GM12878 (cell line): ENCODE data around the gene NCMAP. TPM values are rescaled to one million over a fixed set of nuclear protein-coding genes. Genes with fewer than 3 reads are reported as not detected.
"Not testable (repeated sequence)": the region's sequence is repeated elsewhere in the genome, so short reads cannot be mapped to it uniquely, and the experiment has no call there.

ENCODE experiments used
- ATAC-seq: fragments of 200-7000 bp; cut with Tn5 transposase; 3 replicates; pipeline ENCODE4 v1.9.1; 2020; ENCODE audit warnings: mild to moderate bottlenecking, moderate library complexity
- BruUV-seq: library from RNA; stranded (reverse); fragments of 400-500 nt; replicated peaks from 2 replicates; lab custom pipeline; 2021; lab: Mats Ljungman, UMichigan
- CTCF ChIA-PET: fragments of 300-600 bp; sonication (Branson Sonifier 250); formaldehyde crosslinking; extraction: SDS; loops from one replicate; lab custom pipeline; 2021; ENCODE audit warnings: inconsistent platforms; lab: Yijun Ruan, JAX
- POLR2A ChIA-PET: fragments of 350-600 bp; formaldehyde crosslinking; extraction: SDS; loops from one replicate; lab custom pipeline; 2021; ENCODE audit warnings: inconsistent platforms; lab: Charles Lee
- RAD21 ChIA-PET: fragments of 300-600 bp; sonication (Branson Sonifier 250); formaldehyde crosslinking; loops from one replicate; lab custom pipeline; 2023; ENCODE audit warnings: antibody characterized with exemption; ENCODE audit not compliant: unreplicated experiment; lab: Charles Lee
- SMC1A ChIA-PET: fragments of 300-600 bp; sonication (Branson Sonifier 250); formaldehyde crosslinking; loops from one replicate; lab custom pipeline; 2023; ENCODE audit not compliant: unreplicated experiment, uncharacterized antibody; lab: Charles Lee
- DNase-seq: peaks from one replicate; pipeline ENCODE4 v3.0.0-alpha.2; 2011; ENCODE audit warnings: low read depth, low spot score
- FAIRE-seq: peaks from 3 replicates; lab custom pipeline; 2011; peaks lifted over from hg19 to GRCh38; lab: Jason Lieb, UNC
- H2AFZ ChIP-seq: 2 replicates; pipeline ENCODE4 v1.6.0; 2011; ENCODE audit warnings: low read depth, low read length, control low read depth; ENCODE audit not compliant: control insufficient read depth
- H3K27ac ChIP-seq: 2 replicates; pipeline ENCODE4 v1.5.1; 2011; ENCODE audit warnings: control low read depth; ENCODE audit not compliant: control insufficient read depth, insufficient read depth
- H3K27me3 ChIP-seq, 2 experiments: replicated peaks in 1 of 2; 2 replicates each; pipeline versions ENCODE4 v1.6.0 to v1.6.1; 2011; ENCODE audit warnings: low read length in 1 of 2; ENCODE audit not compliant: control insufficient read depth in 2 of 2, insufficient read depth in 2 of 2
- H3K36me3 ChIP-seq, 2 experiments: 2 replicates each; pipeline ENCODE4 v1.5.1; 2011; ENCODE audit warnings: low read length in 1 of 2; ENCODE audit not compliant: control insufficient read depth in 2 of 2, insufficient read depth in 2 of 2
- H3K4me1 ChIP-seq: 2 replicates; pipeline ENCODE4 v1.6.1; 2011; ENCODE audit warnings: mild to moderate bottlenecking, low read length, moderate library complexity, mixed read lengths; ENCODE audit not compliant: control insufficient read depth, insufficient read depth
- H3K4me2 ChIP-seq: 2 replicates; pipeline ENCODE4 v1.6.0; 2011; ENCODE audit warnings: control low read depth; ENCODE audit not compliant: control insufficient read depth, insufficient read depth
- H3K4me3 ChIP-seq: fragments of 200-600 bp; sonication (generic); 2 replicates; pipeline ENCODE4 v1.5.1; 2016
- H3K79me2 ChIP-seq: 2 replicates; pipeline ENCODE4 v1.6.0; 2011; ENCODE audit warnings: low read length; ENCODE audit not compliant: control insufficient read depth, insufficient read depth
- H3K9ac ChIP-seq: 2 replicates; pipeline ENCODE4 v1.8.0; 2011; ENCODE audit warnings: low read length, control low read depth, mixed read lengths; ENCODE audit not compliant: control insufficient read depth, insufficient read depth
- H3K9me3 ChIP-seq: replicated peaks from 3 replicates; pipeline ENCODE4 v1.5.1; 2011; ENCODE audit warnings: mild to moderate bottlenecking, low read length; ENCODE audit not compliant: control insufficient read depth, insufficient read depth
- H4K20me1 ChIP-seq: 2 replicates; pipeline ENCODE4 v1.6.0; 2011; ENCODE audit not compliant: control insufficient read depth, insufficient read depth
- CBX5 ChIP-seq: sonication (generic); IDR thresholded peaks from 2 replicates; pipeline ENCODE4 v1.6.1; 2016; ENCODE audit warnings: low read depth, moderate library complexity, mild to moderate bottlenecking, inconsistent platforms
- RELA ChIP-seq: fragments of 450-650 bp; IDR thresholded peaks from 2 replicates; pipeline ENCODE4 v1.8.0; 2014; ENCODE audit warnings: borderline replicate concordance; ENCODE audit not compliant: partially characterized antibody
- WGBS: methylation state at CpG from one replicate; pipeline ENCODE4 v1.1.6; 2016; ENCODE audit warnings: low lambda C conversion rate; ENCODE audit not compliant: insufficient replicate concordance, insufficient coverage; ENCODE audit errors: missing lambda C conversion rate; 5-methylcytosine and 5-hydroxymethylcytosine counted together
- in situ Hi-C: fragments of 300-500 bp; cut with MboI; formaldehyde crosslinking; loops from 9 replicates; pipeline ENCODE4 v1.14.3; 2018; ENCODE audit warnings: mixed read lengths
- intact Hi-C: fragments of 100-400 bp; cut with micrococcal nuclease; formaldehyde crosslinking; loops from one replicate; pipeline ENCODE4 v1.14.2; 2022; ENCODE audit not compliant: unreplicated experiment
- polyA plus RNA-seq, 11 experiments: library from polyadenylated mRNA; depleted of rRNA in 4 of 11; unstranded in 6 of 11; stranded (reverse) in 5 of 11; fragments of >200 nt; fragmentation: Nextera tagmentation in 4 of 11; fragmentation: Illumina TruSeq in 1 of 11; extraction: Ambion mirVana in 4 of 11; extraction: Trizol in 1 of 11; gene quantifications; 1 replicate in 1 of 11; 2 replicates in 10 of 11; pipeline versions ENCODE4 v1.2.1 to v1.2.3, GENCODE V29; 2011 to 2016; ENCODE audit warnings: inconsistent platforms in 2 of 11, missing spikeins in 2 of 11, low read depth in 1 of 11
- total RNA-seq, 4 experiments: library from RNA; depleted of rRNA in 3 of 4; stranded (reverse); fragments of >200 nt in 3 of 4; fragmentation: Illumina TruSeq in 1 of 4; extraction: Trizol in 1 of 4; gene quantifications; 2 replicates each; pipeline versions ENCODE4 v1.2.1 to v1.2.3, GENCODE V29; 2013 to 2021

Gene NCMAP
- total and polyA plus RNA-seq, 10 of the 15 experiments (the other 5 are each of a cell fraction or from before 2014, with no cell fraction given), result not detected

- H3K9ac ChIP-seq, result no peak overlapping the region
- FAIRE-seq, result no peak
- no peaks in the 10 kb centered on the region for H3K9me3 ChIP-seq
- TF ChIP-seq CBX5 (no peak), RELA (no peak)
- TF ChIP-seq, all 136 proteins: peak for 0
- H3K27me3 ChIP-seq, result no peaks in the 10 kb centered on the region; a peak in 1 of 4 replicates
- H3K4me1 ChIP-seq, result no peaks in the 10 kb centered on the region
- RAD21 ChIA-PET, result interaction anchor here (0.6 to 1.2 kb wide), 3 partner anchors 113 to 330 kb away, joined by 3 to 5 read pairs (median 4); partner anchors contain the start of gene NIPAL3
- no TSS peak for BruUV-seq
- H3K4me2 ChIP-seq, result no peak overlapping the region
- CTCF ChIA-PET, result interaction anchor here (0.9 to 6.3 kb wide), 5 partner anchors 8 to 329 kb away, joined by 5 to 57 read pairs (median 22); partner anchors contain the start of gene NIPAL3
- 94% methylated on average over 2 of the region's 2 CpGs for WGBS
- SMC1A ChIA-PET, result no interaction called here
- no peaks in the 10 kb centered on the region for H4K20me1 ChIP-seq
- ATAC-seq (no peak), DNase-seq (no peak)
- intact Hi-C loops, result loop anchor here (5.0 kb wide), 2 partner anchors 111 to 331 kb away; partner anchors contain the start of gene NIPAL3
- POLR2A ChIA-PET, result interaction anchor here (0.7 kb wide), 1 partner anchor 110 kb away, joined by 3 read pairs; no protein-coding TSS in a partner anchor
- H3K79me2 ChIP-seq, result no peaks in the 10 kb centered on the region
- H2AFZ ChIP-seq, result no peak overlapping the region
- in situ Hi-C loops, result no loop called here
- H3K4me3 ChIP-seq, result no peak overlapping the region
- H3K36me3 ChIP-seq, result no peaks in the 10 kb centered on the region
- no peak overlapping the region for H3K27ac ChIP-seq
Measured at GRCh38 chr1:24528744-24529143, 27.1 kb upstream of the NCMAP start.

GRCh38 chr1:24529292-24529691 is 26.6 kb upstream of the NCMAP start:
- BruUV-seq, result not testable (repeated sequence)

More at GRCh38 chr1:24529292-24529691, 26.6 kb upstream of the NCMAP start:
- H3K27ac ChIP-seq, H3K9me3 ChIP-seq, H3K4me1 ChIP-seq, H3K79me2 ChIP-seq, H2AFZ ChIP-seq, H3K9ac ChIP-seq, H4K20me1 ChIP-seq, SMC1A ChIA-PET, ATAC-seq, H3K4me3 ChIP-seq, DNase-seq, POLR2A ChIA-PET, H3K36me3 ChIP-seq, FAIRE-seq, in situ Hi-C loops, H3K27me3 ChIP-seq, H3K4me2 ChIP-seq: not testable (repeated sequence)
- intact Hi-C loops, result loop anchor here (5.0 kb wide), 2 partner anchors 112 to 332 kb away; partner anchors contain the start of gene NIPAL3
- WGBS, result 51% methylated on average over 4 of the region's 7 CpGs
- ChIA-PET RAD21 (interaction anchor here (0.7 to 1.2 kb wide), 2 partner anchors 330 to 339 kb away, joined by 5 to 6 read pairs; no protein-coding TSS in a partner anchor), CTCF (interaction anchor here (1.0 to 6.3 kb wide), 4 partner anchors 11 to 330 kb away, joined by 3 to 57 read pairs (median 28); partner anchors contain the start of gene NIPAL3)
